Head of caudate nucleus (tissue), 42 donors: Measurements from ENCODE around the gene SSH3.

Experiments
- DNase-seq, 42 donors: peaks; one replicate each; pipeline versions ENCODE4 v3.0.0 to v3.0.0-alpha.2; 2020 to 2021; ENCODE audit warnings: mixed read lengths in 7 of 42
- intact Hi-C: fragments of 100-400 bp; cut with DNase I; formaldehyde crosslinking; loops from one replicate; pipeline ENCODE4 v1.15.0; 2022

The SSH3 gene

GRCh38 chr11:67302571-67303131 lies 679 bp upstream of the SSH3 start:
- intact Hi-C loops = no loop called here
- DNase-seq = peak in 7 of 42 donors; percentile 12 to 43 (median 21)

GRCh38 chr11:67303835-67304411 lies 593 bp downstream of the SSH3 start:
- DNase-seq = peak in 4 of 42 donors; percentile 7 to 32 (median 16)
- intact Hi-C loops = no loop called here

- intact Hi-C loops = no loop called here
- DNase-seq = peak in 9 of 42 donors; percentile 4 to 26 (median 13)
Observed at GRCh38 chr11:67304511-67305113, 1.3 kb downstream of the SSH3 start.

- DNase-seq = peak in 6 of 42 donors; percentile 5 to 38 (median 15)
- intact Hi-C loops = no loop called here
Observed at GRCh38 chr11:67306769-67307544, 3.6 kb downstream of the SSH3 start.

- DNase-seq = peak in 2 of 42 donors; percentile 5 to 14
- intact Hi-C loops = no loop called here
Observed at GRCh38 chr11:67307545-67308001, 4.2 kb downstream of the SSH3 start.

GRCh38 chr11:67308031-67308866 lies 4.9 kb downstream of the SSH3 start:
- DNase-seq = peak in 5 of 42 donors; percentile 5 to 13 (median 9)
- intact Hi-C loops = no loop called here

GRCh38 chr11:67309166-67309565 lies 5.8 kb downstream of the SSH3 start:
- intact Hi-C loops = no loop called here
- DNase-seq = peak in 2 of 42 donors; percentile 3 to 14

GRCh38 chr11:67309661-67310061 lies 6.3 kb downstream of the SSH3 start:
- intact Hi-C loops = no loop called here
- DNase-seq = peak in 3 of 42 donors; percentile 1 to 11 (median 10)

- peak in 2 of 42 donors; percentile 8 to 13 for DNase-seq
- intact Hi-C loops = no loop called here
Observed at GRCh38 chr11:67310246-67311050, 7.1 kb downstream of the SSH3 start.

- intact Hi-C loops = no loop called here
- DNase-seq = peak in 1 of 42 donors; percentile 2
Observed at GRCh38 chr11:67311051-67311555, 7.8 kb downstream of the SSH3 start.

GRCh38 chr11:67311556-67312082 lies 8.3 kb downstream of the SSH3 start:
- intact Hi-C loops = no loop called here
- DNase-seq = peak in 1 of 42 donors; percentile 10

- intact Hi-C loops = no loop called here
- peak in 1 of 42 donors; percentile 18 for DNase-seq
Observed at GRCh38 chr11:67312187-67313021, 9.1 kb downstream of the SSH3 start.

- DNase-seq = peak in 1 of 42 donors; percentile 9
- intact Hi-C loops = no loop called here
Observed at GRCh38 chr11:67313125-67313890, 10.0 kb downstream of the SSH3 start.

- no peak for DNase-seq
- intact Hi-C loops = no loop called here
Observed at GRCh38 chr11:67314218-67314617, 10.9 kb downstream of the SSH3 start.

- intact Hi-C loops = no loop called here
- no peak for DNase-seq
Observed at GRCh38 chr11:67315325-67315909, 12.1 kb downstream of the SSH3 start.

GRCh38 chr11:67316882-67317204 lies 13.5 kb downstream of the SSH3 start:
- intact Hi-C loops = loop anchor here (2.0 kb wide), 1 partner anchor 52 kb away; no protein-coding TSS in a partner anchor
- no peak for DNase-seq
